ENCODE data around the gene INSL4. TPM values are rescaled to one million over a fixed set of nuclear protein-coding genes. Genes with fewer than 3 reads are reported as not detected.

The INSL4 gene
- total and polyA plus RNA-seq, 3 experiments from 2014 or later, result not detected

DNA sequence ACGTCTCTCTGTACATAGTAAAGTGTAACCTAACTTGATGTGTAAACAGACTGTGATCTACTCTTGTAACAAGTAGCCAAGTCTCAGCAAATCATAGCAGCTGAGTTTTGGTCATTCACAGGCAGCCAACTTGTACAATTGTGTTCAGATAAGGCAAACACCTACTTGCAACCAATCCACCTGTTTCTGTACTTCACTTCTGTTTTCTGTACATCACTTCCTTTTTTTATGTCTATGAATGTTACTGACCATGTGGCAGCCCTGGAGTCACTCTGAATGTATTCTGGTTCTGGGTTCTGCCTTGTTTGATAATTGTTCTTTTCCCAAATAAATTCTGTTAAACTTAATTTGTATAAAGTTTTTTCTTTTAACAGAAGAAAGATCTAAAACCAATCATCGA is 47.3 kb downstream of the INSL4 start:
- H3K4me1 ChIP-seq (ENCODE audit: insufficient read depth, low read length), result no peaks in the 10 kb centered on the region
- ChIA-PET CTCF (no interaction called here), POLR2A (no interaction called here)
- no peak overlapping the region for H3K4me3 Mint-ChIP-seq
- peaks cover 0 to 5% of the 10 kb centered on the region in 2 donors for H3K27me3 Mint-ChIP-seq
- no peaks in the 10 kb centered on the region for H3K27me3 ChIP-seq (ENCODE audit: insufficient read depth, low read length, poor library complexity, severe bottlenecking)
- H3K36me3 Mint-ChIP-seq, result peaks cover 0 to 19% (median 0%) of the 10 kb centered on the region in 3 donors
- H3K4me1 Mint-ChIP-seq, result no peaks in the 10 kb centered on the region
- H3K9me3 ChIP-seq (ENCODE audit: low read length), result no peaks in the 10 kb centered on the region
- DNase-seq, result no peak
- no peaks in the 10 kb centered on the region for H3K9me3 Mint-ChIP-seq
- no peak overlapping the region for H3K27ac ChIP-seq (ENCODE audit: low read depth, low read length)
- no peaks in the 10 kb centered on the region for H3K36me3 ChIP-seq (ENCODE audit: insufficient read depth, low read length)
- H3K27ac Mint-ChIP-seq, result no peak overlapping the region
- no peak overlapping the region for H3K4me3 ChIP-seq (ENCODE audit: low read length)

Other genes starting within 250 kb of the INSL4 start
- 10 to 100 TPM; 24.9 to 25.1 TPM for gene JAK2, start 246.1 kb upstream of the INSL4 start, total RNA-seq
- gene JAK2, start 246.1 kb upstream of the INSL4 start, polyA plus RNA-seq, result 9.6 TPM
- not detected for gene INSL6, start 45.8 kb upstream of the INSL4 start, total RNA-seq
- not detected for gene INSL6, start 45.8 kb upstream of the INSL4 start, polyA plus RNA-seq
- gene RLN2, start 73.3 kb downstream of the INSL4 start, total RNA-seq, result 1 to 10 TPM; 1.9 to 2.8 TPM
- gene RLN2, start 73.3 kb downstream of the INSL4 start, polyA plus RNA-seq, result 8.8 TPM
- gene RLN1, start 108.5 kb downstream of the INSL4 start, total RNA-seq, result 1 to 10 TPM in 1 of 2 experiments, under 1 TPM in 1; 0.31 to 1.1 TPM
- 4.1 TPM for gene RLN1, start 108.5 kb downstream of the INSL4 start, polyA plus RNA-seq
- 10 to 100 TPM; 34.3 to 36.1 TPM for gene PLGRKT, start 206.5 kb downstream of the INSL4 start, total RNA-seq
- 48.6 TPM for gene PLGRKT, start 206.5 kb downstream of the INSL4 start, polyA plus RNA-seq
- 10 to 100 TPM; 13.2 to 17.6 TPM for gene CD274, start 219.1 kb downstream of the INSL4 start, total RNA-seq
- gene CD274, start 219.1 kb downstream of the INSL4 start, polyA plus RNA-seq, result 6.1 TPM